Ovary (tissue), 3 donors: ENCODE data around the gene DBF4B.

Experiments used
- POLR2A ChIP-seq: fragments of 450-650 bp; IDR thresholded peaks from one replicate; pipeline ENCODE4 v1.6.1; 2017; ENCODE audit warnings: antibody characterized with exemption, mild to moderate bottlenecking, moderate library complexity
- TF ChIP-seq, protein P1 (sequence below), 3 donors: fragments of 450-650 bp in 2 of 3; fragments of 200-600 bp in 1 of 3; IDR thresholded peaks; one replicate each; pipeline versions ENCODE4 v1.5.1 to v1.8.0; 2016 to 2022; ENCODE audit warnings: antibody characterized with exemption in 3 of 3, mild to moderate bottlenecking in 1 of 3
- donor health status: DM: no; HTN: no; CAD: no.

DNA sequence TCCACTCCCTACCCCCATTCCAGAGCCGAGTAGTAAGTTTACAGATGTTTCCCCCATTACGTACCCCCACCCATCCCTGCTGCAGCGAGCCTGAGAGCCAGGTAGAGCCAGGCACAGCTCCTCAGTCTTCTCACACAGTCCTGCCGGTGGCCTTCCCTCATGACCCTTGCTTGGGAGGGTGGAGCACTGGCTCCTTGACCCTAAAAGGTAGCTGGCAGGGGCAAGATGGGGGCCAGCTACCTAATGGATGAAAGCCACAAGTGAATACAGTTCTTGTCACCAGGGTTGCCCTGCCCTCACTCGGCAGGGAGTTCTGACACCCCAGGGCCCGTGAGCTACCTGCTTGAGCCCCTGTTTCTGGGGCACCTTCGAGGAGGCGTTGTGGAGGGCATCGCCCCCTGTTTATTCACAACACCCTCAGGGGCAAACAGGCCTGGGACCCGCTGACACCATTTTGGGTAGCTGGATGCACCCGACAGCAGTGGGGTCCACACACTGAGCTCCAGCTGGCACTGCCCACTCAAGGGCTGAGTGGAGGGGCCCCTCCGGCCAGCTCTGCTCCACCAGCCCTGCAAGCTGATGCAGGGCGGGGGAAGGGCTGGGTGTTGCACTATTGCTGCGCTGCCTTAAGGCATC is 72.5 kb downstream of the DBF4B start:
- TF ChIP-seq, protein P1, sequence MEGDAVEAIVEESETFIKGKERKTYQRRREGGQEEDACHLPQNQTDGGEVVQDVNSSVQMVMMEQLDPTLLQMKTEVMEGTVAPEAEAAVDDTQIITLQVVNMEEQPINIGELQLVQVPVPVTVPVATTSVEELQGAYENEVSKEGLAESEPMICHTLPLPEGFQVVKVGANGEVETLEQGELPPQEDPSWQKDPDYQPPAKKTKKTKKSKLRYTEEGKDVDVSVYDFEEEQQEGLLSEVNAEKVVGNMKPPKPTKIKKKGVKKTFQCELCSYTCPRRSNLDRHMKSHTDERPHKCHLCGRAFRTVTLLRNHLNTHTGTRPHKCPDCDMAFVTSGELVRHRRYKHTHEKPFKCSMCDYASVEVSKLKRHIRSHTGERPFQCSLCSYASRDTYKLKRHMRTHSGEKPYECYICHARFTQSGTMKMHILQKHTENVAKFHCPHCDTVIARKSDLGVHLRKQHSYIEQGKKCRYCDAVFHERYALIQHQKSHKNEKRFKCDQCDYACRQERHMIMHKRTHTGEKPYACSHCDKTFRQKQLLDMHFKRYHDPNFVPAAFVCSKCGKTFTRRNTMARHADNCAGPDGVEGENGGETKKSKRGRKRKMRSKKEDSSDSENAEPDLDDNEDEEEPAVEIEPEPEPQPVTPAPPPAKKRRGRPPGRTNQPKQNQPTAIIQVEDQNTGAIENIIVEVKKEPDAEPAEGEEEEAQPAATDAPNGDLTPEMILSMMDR (IDR thresholded peaks at IDR 0.05): no peak
- no peak for TF ChIP-seq POLR2A
